Tongue (tissue), 2 donors: Measurements from ENCODE around the gene MYNN. TPM values are rescaled to one million over a fixed set of nuclear protein-coding genes. Genes with fewer than 3 reads are reported as not detected.
"Not testable (repeated sequence)": the region's sequence is repeated elsewhere in the genome, so short reads cannot be mapped to it uniquely, and the experiment has no call there.

Experiments used
- DNase-seq: peaks from one replicate; pipeline ENCODE4 v3.0.0-alpha.2; 2015
- total RNA-seq: library from RNA; depleted of rRNA; stranded (reverse); fragments of >200 nt; gene quantifications from one replicate; pipeline ENCODE4 v1.2.3, GENCODE V29; 2014

MYNN gene
- total RNA-seq = 31.6 TPM

- DNase-seq = peak; percentile 98
These were observed at the start of gene MYNN for GRCh38 chr3:169772897-169773816. MYNN (plus strand) TSS chr3:169773396; CDS start chr3:169774296, 900 bp downstream.

GRCh38 chr3:169731857-169732256 lies 41.3 kb upstream of the MYNN start:
- not testable (repeated sequence) for DNase-seq

DNA sequence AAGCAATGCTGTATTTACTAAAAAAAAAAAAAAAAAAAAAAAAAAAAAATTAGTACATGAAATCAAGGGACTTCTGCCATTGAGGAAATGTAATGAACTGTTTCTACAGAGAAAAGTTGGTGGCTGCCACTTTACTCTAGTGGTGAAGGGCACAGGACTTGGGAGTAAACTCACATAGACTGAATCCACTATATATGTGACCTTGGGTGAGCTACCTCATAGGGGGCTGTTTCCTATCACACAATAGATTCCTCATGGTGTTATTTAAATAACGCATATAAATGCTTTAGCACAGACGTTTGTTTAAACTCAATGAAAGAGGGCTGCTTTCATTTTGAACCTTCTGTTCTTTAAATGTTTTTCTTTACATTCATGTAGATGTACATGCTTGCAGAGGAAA lies 34.1 kb upstream of the MYNN start:
- DNase-seq = no peak

GRCh38 chr3:169744366-169745054 lies 28.7 kb upstream of the MYNN start:
- DNase-seq = peak; percentile 48

DNA sequence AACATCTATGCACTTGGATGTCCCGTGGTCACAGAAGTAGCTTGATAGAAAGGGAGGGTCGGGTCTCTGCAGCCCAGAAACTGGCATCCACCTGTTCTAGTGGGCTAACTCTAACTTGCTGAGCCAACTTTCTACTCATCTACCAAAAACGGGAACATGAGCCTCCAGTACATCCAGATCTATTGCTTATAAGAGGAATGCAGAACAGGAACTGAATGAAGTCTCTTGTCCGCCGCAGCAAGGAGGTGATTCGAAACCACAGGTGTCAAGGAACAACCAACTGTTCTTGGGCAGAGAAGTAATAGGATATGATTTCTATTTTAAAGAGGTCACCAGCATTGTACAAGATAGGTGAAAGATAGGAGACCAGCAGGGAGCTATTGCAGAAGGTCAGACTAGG lies 26.3 kb upstream of the MYNN start:
- DNase-seq = no peak

DNA sequence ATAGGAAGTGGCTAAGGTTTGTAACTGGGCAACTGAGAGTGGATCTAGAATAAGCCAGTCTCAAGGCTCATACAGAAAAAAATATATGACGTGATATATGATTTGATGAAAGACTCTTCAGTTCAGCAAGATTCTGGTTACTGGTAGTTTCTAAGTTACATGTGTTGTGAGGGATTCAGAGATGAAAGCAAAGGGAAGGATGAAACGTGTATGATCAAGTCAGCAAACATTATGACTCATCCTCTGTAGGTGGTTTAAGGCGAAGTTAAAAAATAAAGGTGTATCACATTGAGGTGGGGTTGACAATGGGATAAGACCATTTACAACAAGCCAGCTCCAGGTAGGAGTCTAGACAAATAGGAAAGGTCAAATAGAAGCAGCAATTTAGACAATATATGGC lies 24.5 kb upstream of the MYNN start:
- DNase-seq = peak; percentile 51

- no peak for DNase-seq
These were observed 22.5 kb upstream of the MYNN start for GRCh38 chr3:169750665-169751064.

DNA sequence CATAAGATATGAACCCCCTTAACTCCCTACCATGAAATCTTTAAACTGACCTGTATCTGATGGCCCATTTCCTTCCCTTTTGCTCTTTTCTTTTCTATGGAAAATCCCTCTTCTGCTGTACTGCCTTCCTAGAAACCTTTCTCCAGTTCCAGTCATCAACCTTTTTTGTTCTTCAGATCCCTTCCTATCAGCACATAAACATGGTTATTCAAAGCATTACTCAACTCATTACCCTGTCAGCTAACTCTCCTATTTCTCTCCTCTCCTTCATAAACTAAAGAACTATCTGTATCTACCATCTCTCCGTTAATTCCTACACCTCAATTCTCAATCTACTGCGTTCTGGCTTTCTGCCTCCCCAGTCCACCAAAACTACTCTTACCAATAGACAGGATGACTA lies 21.3 kb upstream of the MYNN start:
- DNase-seq = no peak

- no peak for DNase-seq
These were observed 18.5 kb upstream of the MYNN start for GRCh38 chr3:169754711-169755110.

DNA sequence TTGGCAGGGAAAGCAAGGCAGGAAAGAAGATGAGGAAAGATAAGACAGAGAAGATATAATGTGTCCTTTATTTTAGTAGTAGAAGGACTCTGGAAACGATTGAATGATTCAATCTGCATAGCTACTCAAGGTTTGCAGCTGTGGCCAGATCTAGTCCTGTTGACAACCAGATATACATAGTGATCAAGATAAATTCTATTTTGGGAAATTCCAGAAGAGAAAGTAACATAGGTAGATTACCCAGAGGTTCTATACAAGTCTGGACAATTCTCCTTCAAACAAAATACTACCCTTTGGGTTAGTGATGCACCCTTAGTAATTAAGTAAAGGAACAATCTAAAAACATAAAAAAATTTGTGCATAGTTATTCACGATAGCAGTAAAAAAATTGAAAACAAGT lies 17.7 kb upstream of the MYNN start:
- DNase-seq = no peak

DNA sequence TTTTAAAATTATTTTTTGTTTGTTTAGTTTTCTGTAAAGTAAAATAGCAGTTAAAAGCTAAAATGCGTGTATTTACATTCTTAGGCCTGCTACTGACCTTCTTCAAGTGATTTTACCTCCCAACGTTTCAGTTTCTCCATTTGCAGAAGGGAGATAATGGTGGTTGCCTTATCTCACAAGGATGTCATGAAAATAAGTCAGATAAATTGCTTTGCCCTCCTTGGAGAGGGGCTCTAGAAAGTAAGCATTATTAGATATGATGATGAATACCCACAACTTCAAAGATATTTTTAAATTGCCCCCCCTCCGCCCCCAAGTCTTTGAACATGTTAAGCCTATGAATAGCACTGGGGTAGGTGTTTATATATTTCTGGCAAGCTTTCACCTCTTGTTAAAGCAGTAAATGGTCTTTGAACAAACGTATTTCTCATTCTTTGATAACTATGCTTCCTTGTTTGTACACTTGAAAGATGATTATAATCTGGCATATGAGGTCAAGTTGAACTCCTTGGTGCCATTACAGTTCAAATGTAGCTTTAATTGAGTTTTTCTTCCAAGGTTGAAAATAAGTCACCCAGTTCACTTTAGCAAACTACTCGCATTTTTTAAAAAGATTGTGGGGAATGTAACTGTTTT lies 14.7 kb upstream of the MYNN start:
- no peak for DNase-seq

GRCh38 chr3:169759256-169759655 lies 13.9 kb upstream of the MYNN start:
- DNase-seq = no peak

DNA sequence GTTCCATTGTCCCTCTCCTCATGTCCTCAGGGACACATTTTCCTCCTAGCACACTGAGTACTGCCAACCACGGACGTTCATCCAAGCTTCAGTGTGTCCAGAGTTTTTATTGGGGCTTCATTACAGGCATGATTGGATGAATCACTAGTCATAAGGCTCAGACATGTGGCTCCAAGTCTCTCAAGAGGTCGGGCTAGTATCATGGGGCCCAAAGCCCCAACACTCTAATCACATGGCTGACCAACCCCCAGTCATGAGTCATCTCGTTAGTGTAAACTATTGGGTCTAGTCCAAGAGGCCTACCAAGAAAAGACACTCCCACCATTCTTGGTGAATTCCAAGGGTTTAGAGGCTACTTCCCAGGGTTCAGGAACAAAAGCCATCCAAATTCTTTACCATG lies 12.7 kb upstream of the MYNN start:
- no peak for DNase-seq

DNA sequence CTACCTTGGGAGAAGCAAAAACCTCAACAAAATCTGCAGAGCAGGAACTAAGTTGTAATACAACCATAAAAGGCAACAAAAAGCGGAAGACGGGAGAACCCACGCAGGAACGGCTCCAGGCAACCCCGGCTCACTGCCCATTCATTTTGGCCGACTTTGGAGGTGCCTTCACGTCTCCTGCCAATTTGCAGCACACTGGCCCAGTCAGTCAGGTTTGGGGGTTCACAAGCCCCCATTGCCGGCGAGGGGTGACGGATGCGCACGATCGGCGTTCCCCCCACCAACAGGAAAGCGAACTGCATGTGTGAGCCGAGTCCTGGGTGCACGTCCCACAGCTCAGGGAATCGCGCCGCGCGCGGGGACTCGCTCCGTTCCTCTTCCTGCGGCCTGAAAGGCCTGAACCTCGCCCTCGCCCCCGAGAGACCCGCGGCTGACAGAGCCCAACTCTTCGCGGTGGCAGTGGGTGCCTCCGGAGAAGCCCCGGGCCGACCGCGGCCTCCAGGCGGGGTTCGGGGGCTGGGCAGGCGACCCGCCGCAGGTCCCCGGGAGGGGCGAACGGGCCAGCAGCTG lies 8.8 kb upstream of the MYNN start:
- DNase-seq = peak; percentile 72

- peak; percentile 98 for DNase-seq
These were observed 8.1 kb upstream of the MYNN start, which contains the start of gene TERC for GRCh38 chr3:169764882-169765612. TERC (minus strand) TSS chr3:169765060.

DNA sequence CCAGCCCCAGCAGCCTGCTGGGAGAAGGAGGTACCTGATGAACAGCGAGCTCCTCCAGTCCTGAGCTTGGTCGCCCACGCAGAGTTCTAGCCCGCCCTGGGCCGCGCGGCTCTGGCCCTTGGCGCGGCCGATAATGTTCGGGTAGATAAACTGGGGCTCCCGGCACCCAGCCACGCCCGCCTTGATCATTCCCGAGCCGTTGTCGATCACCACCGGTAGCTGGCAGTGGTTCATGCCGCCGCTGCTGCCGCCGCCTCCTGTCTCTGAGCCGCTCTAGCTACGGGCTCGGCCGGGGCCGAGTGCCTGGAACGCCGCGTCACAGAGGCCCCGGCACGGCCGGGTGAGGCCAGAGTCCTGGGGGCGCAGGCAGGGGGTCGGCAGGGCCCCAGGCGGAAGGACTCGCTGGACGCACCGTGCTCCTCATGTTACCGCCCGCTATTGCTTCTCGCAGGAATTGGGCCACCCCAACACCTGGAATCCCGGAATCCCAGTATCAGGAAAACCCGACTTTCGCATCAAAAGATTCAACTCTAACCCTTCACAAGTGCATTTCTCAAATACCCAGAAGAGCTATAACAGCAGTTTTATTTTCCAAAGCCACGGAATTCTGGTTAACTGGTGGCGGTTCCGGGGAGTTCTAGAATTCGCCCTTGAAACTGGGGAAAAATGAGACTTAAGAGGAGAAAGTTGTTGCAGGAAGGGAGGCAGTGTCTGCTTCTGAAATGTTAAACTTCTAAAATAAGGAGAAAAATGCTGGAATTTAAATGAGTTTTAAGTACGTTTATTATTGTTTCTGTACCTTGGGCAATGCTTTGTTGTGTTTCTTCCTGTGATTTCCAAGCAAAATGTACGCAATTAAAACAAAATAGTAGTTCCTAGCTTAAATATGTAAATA lies 3.7 kb upstream of the MYNN start, which contains the start of gene ACTRT3:
ACTRT3 (minus strand) TSS at position 275 of the 895 bp plus-strand sequence; CDS start at position 234, 41 bp downstream.
- peak; percentile 77 for DNase-seq

- peak; percentile 97 for DNase-seq
These were observed 1.5 kb upstream of the MYNN start for GRCh38 chr3:169771497-169772304.

DNA sequence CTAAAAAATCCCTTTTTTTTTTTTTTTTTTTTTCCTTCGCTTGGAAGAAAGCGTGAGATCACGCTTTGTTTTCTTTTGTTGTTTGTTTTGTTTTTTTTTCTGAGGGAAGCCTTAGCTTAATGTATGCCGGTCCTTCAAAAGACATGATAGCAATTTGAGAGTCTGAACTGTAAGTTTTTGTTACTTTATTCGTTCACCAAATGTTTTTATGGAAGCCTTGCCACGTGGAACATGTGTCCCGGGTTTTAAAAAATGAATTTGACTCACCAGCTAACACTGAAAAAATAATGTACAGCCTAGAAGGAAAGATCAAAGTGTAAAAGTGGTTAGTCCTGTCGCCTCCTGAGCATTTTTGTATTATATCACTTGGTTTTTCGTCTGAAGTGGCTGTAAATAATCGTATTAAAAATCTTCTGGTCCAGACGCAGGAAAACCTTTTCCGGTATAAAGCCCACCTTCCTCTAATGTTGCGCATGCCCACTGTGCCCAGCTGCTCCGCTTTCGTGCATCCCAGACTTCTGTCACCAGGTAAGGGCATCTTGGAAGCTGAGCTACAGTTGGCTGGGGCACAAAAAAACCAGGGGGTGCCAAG lies 795 bp upstream of the MYNN start:
- peak; percentile 95 for DNase-seq

DNA sequence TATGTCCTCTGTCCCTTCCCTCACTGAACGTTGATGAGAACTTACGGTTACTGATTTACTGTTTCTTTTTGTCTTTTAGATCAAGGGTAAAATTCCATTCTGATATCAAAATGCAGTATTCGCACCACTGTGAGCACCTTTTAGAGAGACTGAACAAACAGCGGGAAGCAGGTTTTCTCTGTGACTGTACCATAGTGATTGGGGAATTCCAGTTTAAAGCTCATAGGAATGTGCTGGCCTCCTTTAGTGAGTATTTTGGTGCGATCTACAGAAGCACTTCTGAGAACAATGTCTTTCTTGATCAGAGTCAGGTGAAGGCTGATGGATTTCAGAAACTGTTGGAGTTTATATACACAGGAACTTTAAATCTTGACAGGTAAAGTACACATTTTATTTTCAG lies 990 bp downstream of the MYNN start:
- DNase-seq = no peak
